OCI-LY3 (cell line): ENCODE results near the gene CAMTA1.

Source experiments
- H2AFZ ChIP-seq: fragments of 200-600, 300-600 bp; shearing (Covaris generic); 2 replicates; pipeline ENCODE4 v1.6.0; 2014; ENCODE audit warnings: antibody characterized with exemption, low read depth, low read length
- H3K27ac ChIP-seq: fragments of 200-600, 300-600 bp; sonication (generic); 2 replicates; pipeline ENCODE4 v1.5.1; 2014; ENCODE audit warnings: mild to moderate bottlenecking, low read length, moderate library complexity, mixed read lengths
- H3K27me3 ChIP-seq: fragments of 200-600, 300-600 bp; sonication (generic); 2 replicates; pipeline ENCODE4 v1.6.1; 2014; ENCODE audit warnings: low read depth, low read length, mixed read lengths
- H3K36me3 ChIP-seq: fragments of 200-600, 300-600 bp; sonication (generic); replicated peaks from 2 replicates; pipeline ENCODE3; 2014; ENCODE audit warnings: low read depth, low read length, mixed read lengths
- H3K4me1 ChIP-seq: fragments of 300-600, 200-600 bp; sonication (generic); 2 replicates; pipeline ENCODE4 v1.6.1; 2014; ENCODE audit warnings: low read length, mixed read lengths
- H3K4me2 ChIP-seq: fragments of 200-600, 300-600 bp; sonication (generic); 2 replicates; pipeline ENCODE4 v1.6.1; 2014; ENCODE audit warnings: low read length, mixed read lengths
- H3K4me3 ChIP-seq: fragments of 300-600, 200-600 bp; sonication (generic); 2 replicates; pipeline ENCODE4 v1.5.1; 2014; ENCODE audit warnings: antibody characterized with exemption, mild to moderate bottlenecking, low read length, moderate library complexity
- H3K79me2 ChIP-seq: fragments of 300-600, 200-600 bp; shearing (Covaris generic); 2 replicates; pipeline ENCODE4 v1.6.1; 2014; ENCODE audit warnings: mild to moderate bottlenecking, low read length, mixed read lengths
- H3K9ac ChIP-seq: fragments of 300-600, 200-600 bp; shearing (Covaris generic); 2 replicates; pipeline ENCODE4 v1.6.0; 2014; ENCODE audit warnings: mild to moderate bottlenecking, low read length, moderate library complexity
- H3K9me3 ChIP-seq: fragments of 200-600, 300-600 bp; shearing (Covaris generic); 2 replicates; pipeline ENCODE4 v1.6.1; 2014; ENCODE audit warnings: low read length, mixed read lengths; ENCODE audit not compliant: insufficient read depth
- H4K20me1 ChIP-seq: fragments of 200-600, 300-600 bp; sonication (generic); 2 replicates; pipeline ENCODE4 v1.6.1; 2016; ENCODE audit warnings: low read length, mixed read lengths; ENCODE audit not compliant: insufficient read depth
- CTCF ChIP-seq: fragments of 200-600, 300-600 bp; sonication (generic); IDR thresholded peaks from 2 replicates; pipeline ENCODE4 v1.5.1; 2014; ENCODE audit warnings: antibody characterized with exemption, low read length, low read depth
- EZH2phosphoT487 ChIP-seq: fragments of 200-600 bp; shearing (Covaris generic); IDR thresholded peaks from 2 replicates; pipeline ENCODE4 v1.6.1; 2018; ENCODE audit warnings: antibody characterized with exemption, mixed run types, low read depth

Gene CAMTA1

GRCh38 chr1:7356079-7356478, 570.8 kb downstream of the CAMTA1 start:
- H3K27ac ChIP-seq = no peak overlapping the region
- no peaks in the 10 kb centered on the region for H3K79me2 ChIP-seq
- H4K20me1 ChIP-seq = no peaks in the 10 kb centered on the region
- H3K9ac ChIP-seq = no peak overlapping the region
- H3K36me3 ChIP-seq = no peaks in the 10 kb centered on the region
- TF ChIP-seq EZH2phosphoT487 (no peak), CTCF (no peak)
- no peak overlapping the region for H3K4me2 ChIP-seq
- no peak overlapping the region for H2AFZ ChIP-seq
- H3K4me3 ChIP-seq = no peak overlapping the region
- H3K4me1 ChIP-seq = no peaks in the 10 kb centered on the region
- no peaks in the 10 kb centered on the region for H3K27me3 ChIP-seq
- H3K9me3 ChIP-seq = no peaks in the 10 kb centered on the region

GRCh38 chr1:7358425-7358824, 573.2 kb downstream of the CAMTA1 start:
- Histone ChIP-seq H3K79me2 (no peaks in the 10 kb centered on the region), H2AFZ (no peak overlapping the region), H3K9ac (no peak overlapping the region), H3K4me2 (no peak overlapping the region), H3K9me3 (no peaks in the 10 kb centered on the region), H3K4me1 (peaks cover 7% of the 10 kb centered on the region), H4K20me1 (no peaks in the 10 kb centered on the region), H3K27me3 (0 out of 2 replicates have a peak, but pooled peaks cover 4% of the 10 kb centered on the region), H3K36me3 (peaks cover 3% of the 10 kb centered on the region), H3K4me3 (no peak overlapping the region), H3K27ac (no peak overlapping the region)
- no peak for TF ChIP-seq EZH2phosphoT487
- TF ChIP-seq CTCF = no peak

- TF ChIP-seq EZH2phosphoT487 (no peak), CTCF (no peak)
- Histone ChIP-seq H4K20me1 (no peaks in the 10 kb centered on the region), H3K9me3 (no peaks in the 10 kb centered on the region), H3K4me2 (no peak overlapping the region), H3K27ac (no peak overlapping the region), H3K27me3 (peaks cover 10% of the 10 kb centered on the region; the same call in 1 of the 2 replicates), H3K4me1 (peaks cover 14% of the 10 kb centered on the region), H3K4me3 (no peak overlapping the region), H2AFZ (no peak overlapping the region), H3K36me3 (peaks cover 3% of the 10 kb centered on the region), H3K9ac (no peak overlapping the region), H3K79me2 (no peaks in the 10 kb centered on the region)
These were observed 575.3 kb downstream of the CAMTA1 start for GRCh38 chr1:7360526-7360925.

GRCh38 chr1:7362947-7363346, 577.7 kb downstream of the CAMTA1 start:
- Histone ChIP-seq H3K4me2 (peak overlapping the region; percentile 68), H3K79me2 (no peaks in the 10 kb centered on the region), H3K4me1 (peaks cover 38% of the 10 kb centered on the region), H3K4me3 (0 out of 2 replicates have a peak overlapping the region, but pooled peaks have one; percentile 48), H4K20me1 (no peaks in the 10 kb centered on the region), H3K9me3 (no peaks in the 10 kb centered on the region), H3K27me3 (peaks cover 10% of the 10 kb centered on the region; the same call in 1 of the 2 replicates), H3K36me3 (peaks cover 3% of the 10 kb centered on the region), H3K9ac (no peak overlapping the region), H3K27ac (no peak overlapping the region), H2AFZ (no peak overlapping the region)
- TF ChIP-seq EZH2phosphoT487 = no peak
- no peak for TF ChIP-seq CTCF
